ENCODE measurements around the gene HOXB4. TPM values are rescaled to one million over a fixed set of nuclear protein-coding genes. Genes with fewer than 3 reads are reported as not detected.

HOXB4 gene
- polyA plus RNA-seq, 12 donors: 0.69 to 4.5 (median 2.2) TPM; not detected in 1

GRCh38 chr17:48591255-48592056, 13.3 kb upstream of the HOXB4 start:
- no peak for DNase-seq

- no peak for DNase-seq
These were observed 12.5 kb upstream of the HOXB4 start for GRCh38 chr17:48590607-48591161.

GRCh38 chr17:48589831-48590606, 11.9 kb upstream of the HOXB4 start, which contains the start of gene HOXB3:
Gene HOXB3, minus strand, starts transcription at chr17:48590241. Its CDS starts 37,767 bp downstream, at chr17:48552474.
- no peak for DNase-seq

DNA sequence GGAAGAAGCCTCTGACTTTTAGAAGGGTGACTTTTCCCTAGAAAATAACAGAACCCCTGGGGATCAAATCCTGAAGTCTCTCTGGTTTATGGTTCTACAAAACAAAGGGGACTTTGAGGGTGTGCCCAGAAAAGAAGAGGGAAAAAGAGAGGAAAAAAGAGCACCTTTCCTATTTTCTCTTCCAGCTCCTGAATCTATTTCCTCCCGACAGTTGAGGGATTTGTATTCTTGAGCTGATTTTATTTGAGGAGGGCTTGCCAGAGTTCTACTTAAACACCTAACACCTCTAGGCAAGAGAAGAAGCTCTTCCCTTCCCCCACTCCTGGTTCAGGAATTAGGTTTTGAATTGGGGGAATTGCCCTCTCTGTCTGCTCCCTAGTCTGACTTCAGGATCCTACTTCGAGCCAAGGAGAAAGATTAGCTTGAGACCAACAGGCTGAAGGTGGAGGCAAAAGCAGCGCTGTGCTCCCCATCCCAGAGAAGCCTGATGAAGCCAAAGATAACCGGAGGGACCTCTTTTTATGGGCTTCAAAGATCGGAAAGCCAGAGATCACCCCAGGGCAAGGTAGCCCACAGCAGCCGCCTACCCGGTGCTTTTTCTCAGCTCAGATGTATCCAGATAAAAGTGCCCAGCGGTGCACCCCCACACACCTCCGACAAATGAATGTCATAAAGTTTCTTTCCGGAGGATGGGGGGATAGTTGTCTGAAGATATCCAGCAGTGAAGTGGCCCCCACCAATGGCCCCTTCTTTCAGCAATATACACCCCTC, 11.1 kb upstream of the HOXB4 start:
- DNase-seq: no peak

DNA sequence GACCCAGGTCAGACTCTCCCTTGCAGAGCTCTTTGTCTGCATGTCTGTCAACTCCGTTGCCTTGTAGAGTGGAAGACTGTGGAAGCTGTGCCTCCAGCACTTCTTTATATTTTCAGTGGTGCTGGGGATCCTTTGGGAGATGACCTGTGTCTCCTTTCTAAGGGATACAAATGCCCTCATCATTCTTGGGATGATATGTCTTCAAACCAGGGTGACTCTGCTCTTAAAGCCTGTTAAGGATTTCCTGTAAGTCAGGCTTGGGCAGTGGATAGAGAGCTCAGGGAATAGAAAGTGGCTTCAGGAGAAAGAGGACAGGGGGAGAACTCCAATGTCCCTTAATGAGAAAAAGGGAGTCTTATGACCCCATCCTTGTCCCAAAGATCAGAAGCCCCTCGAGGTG, 10.4 kb upstream of the HOXB4 start:
- DNase-seq: no peak

- no peak for DNase-seq
These were observed 9.9 kb upstream of the HOXB4 start for GRCh38 chr17:48588074-48588415.

GRCh38 chr17:48587276-48588073, 9.3 kb upstream of the HOXB4 start:
- no peak for DNase-seq

- no peak for DNase-seq
These were observed 8.5 kb upstream of the HOXB4 start for GRCh38 chr17:48586355-48587258.

GRCh38 chr17:48584223-48584741, 6.1 kb upstream of the HOXB4 start:
- DNase-seq: no peak

- no peak for DNase-seq
These were observed 5.6 kb upstream of the HOXB4 start for GRCh38 chr17:48583708-48584222.

DNA sequence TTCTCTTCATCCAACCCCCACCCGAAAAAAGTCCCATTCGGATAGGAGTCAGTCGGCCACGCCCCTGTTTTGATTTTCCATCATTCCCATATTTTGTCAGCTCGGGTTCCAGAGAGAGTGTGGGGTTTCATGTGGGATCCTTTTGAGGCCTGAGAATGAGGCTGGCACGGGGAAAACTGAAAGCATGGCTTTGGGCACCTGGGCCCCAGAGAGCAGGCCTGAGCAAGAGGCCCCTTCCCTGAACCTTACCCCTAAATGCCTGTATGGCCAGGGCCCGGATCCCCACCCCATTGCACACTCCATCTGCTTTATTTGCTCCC, 4.6 kb upstream of the HOXB4 start:
- no peak for DNase-seq

DNA sequence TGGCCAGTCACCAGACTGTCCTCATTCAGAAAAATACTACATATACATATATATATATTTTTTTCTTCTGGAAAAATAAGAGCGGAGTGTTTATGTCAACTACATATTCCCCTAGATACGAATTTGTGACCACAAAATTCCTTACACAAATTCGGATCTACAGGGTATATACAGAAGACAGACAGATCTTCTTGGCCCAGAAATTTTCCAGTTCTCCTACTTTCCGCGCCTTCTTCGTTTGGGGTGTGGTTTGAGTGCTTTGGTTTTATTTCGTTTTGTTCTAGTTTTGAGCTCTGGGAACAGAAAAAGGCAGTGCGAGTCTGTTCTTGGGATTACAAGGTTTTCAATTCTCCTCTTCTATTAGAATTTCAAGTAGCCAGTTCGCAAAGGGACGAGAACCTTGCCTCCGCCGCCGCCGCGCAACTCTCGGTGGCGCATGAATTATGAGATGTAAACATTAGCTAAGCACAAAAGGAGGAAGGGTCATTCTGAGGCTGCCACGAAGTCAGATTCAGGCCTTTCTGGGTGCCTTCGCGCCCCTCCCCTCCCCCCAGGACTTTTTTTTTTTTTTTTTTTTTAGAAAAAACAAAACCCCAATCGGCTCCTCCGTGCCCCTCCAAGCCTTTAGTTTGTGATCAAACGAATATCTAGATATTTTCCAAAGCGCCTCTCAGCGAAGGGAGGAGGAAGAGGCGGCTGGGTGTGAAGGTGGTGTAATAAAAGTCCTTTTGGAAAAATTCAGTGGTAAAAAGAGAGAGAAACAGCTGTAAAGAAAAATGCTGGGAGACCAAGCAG, 1.8 kb upstream of the HOXB4 start:
- no peak for DNase-seq

DNA sequence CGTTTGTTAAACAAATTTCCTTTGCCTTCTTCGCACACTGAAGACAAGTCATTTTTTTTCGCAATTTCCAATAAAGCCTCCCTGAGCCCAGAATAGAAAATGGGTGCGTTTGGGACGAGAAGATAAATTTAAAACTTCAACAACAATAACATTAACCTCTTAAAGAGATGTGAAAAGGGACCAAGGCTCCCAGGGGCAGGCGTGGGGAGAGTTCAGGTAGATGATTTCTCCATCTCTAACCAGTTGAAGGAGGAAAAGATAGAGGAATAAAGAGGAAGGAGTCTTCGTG, 1.3 kb upstream of the HOXB4 start:
- no peak for DNase-seq

- DNase-seq: no peak
These were observed 693 bp upstream of the HOXB4 start for GRCh38 chr17:48578616-48579470.

GRCh38 chr17:48577330-48577945, 712 bp downstream of the HOXB4 start:
- no peak for DNase-seq

DNA sequence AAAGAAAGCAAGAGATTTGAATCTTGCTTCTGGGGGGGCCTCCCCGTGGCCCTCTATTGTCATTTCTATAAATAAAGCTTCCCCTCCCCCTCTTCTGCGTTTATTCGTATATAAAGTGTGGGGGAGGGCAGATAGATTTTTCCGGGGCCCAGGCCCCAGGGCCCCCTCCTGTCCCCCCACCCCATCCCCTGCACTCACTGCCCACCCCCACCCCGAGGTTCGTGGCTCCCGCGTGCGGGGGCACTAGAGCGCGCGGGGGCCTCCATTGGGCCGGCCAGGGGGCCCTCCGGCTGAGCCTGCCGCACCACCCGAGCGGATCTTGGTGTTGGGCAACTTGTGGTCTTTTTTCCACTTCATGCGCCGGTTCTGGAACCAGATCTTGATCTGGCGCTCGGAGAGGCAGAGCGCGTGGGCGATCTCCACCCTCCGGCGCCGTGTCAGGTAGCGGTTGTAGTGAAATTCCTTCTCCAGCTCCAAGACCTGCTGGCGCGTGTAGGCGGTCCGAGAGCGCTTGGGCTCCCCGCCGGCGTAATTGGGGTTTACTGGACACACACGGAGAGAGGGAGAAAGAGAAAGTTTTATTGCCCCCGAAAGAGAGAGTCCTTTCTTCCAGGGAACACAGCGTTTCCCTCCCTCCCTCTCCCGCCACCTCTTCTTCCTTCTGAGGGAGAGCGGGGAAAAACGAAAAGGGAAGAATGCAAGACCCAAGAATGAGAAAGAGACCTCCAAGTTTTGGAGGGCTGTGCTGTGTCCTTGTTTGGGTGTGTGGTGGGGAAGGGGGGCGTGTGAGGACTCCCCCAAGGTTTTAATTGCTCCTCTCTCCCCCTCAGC, 1.5 kb downstream of the HOXB4 start:
- no peak for DNase-seq

All from muscle of arm (tissue), 12 donors.